ENCODE measurements around the gene IRAK3.

Gene IRAK3

GRCh38 chr12:66189486-66189843 lies 451 bp downstream of the IRAK3 start (continued):
- no peak for TF ChIP-seq BACH2 (CRISPR knock-in tag; IDR thresholded peaks at IDR 0.05; ENCODE audit: borderline replicate concordance)

DNA sequence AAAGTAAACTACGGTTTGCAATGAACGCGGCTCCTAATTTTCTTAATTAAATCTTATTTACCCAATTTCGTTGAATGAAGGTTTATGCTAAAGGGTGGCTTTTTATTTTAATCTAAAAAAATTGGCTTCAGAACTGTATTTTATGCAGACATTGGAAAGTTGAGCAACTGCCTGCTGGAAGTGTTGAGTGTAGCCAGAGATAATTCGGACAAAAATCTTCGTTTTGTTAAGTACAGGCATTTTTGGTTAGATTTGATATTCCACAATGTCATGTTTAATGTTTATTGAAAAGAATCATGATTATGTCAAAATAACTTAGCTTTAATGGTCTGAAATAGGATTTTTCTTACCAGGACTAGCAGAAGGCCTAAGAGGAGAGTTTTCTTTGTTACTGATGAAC lies 875 bp downstream of the IRAK3 start:
- TF ChIP-seq OSR1 (CRISPR knock-in tag; IDR thresholded peaks at IDR 0.05) (no peak), ESRRG (CRISPR knock-in tag; IDR thresholded peaks at IDR 0.05) (no peak), PPARA (CRISPR knock-in tag; IDR thresholded peaks at IDR 0.05; ENCODE audit: borderline replicate concordance) (no peak), BACH2 (CRISPR knock-in tag; IDR thresholded peaks at IDR 0.05; ENCODE audit: borderline replicate concordance) (no peak), ZNF565 (CRISPR knock-in tag; conservative IDR thresholded peaks at IDR 0.05; ENCODE audit: low read depth) (no peak), CSDC2 (CRISPR knock-in tag; IDR thresholded peaks at IDR 0.05) (no peak), ZNF8 (CRISPR knock-in tag; IDR thresholded peaks at IDR 0.05) (no peak)
- TF ChIP-seq, protein P1, sequence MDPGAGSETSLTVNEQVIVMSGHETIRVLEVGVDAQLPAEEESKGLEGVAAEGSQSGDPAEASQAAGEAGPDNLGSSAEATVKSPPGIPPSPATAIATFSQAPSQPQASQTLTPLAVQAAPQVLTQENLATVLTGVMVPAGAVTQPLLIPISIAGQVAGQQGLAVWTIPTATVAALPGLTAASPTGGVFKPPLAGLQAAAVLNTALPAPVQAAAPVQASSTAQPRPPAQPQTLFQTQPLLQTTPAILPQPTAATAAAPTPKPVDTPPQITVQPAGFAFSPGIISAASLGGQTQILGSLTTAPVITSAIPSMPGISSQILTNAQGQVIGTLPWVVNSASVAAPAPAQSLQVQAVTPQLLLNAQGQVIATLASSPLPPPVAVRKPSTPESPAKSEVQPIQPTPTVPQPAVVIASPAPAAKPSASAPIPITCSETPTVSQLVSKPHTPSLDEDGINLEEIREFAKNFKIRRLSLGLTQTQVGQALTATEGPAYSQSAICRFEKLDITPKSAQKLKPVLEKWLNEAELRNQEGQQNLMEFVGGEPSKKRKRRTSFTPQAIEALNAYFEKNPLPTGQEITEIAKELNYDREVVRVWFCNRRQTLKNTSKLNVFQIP (CRISPR knock-in tag; IDR thresholded peaks at IDR 0.05; ENCODE audit: borderline replicate concordance, low read depth), result no peak
- TF ChIP-seq, protein P2, sequence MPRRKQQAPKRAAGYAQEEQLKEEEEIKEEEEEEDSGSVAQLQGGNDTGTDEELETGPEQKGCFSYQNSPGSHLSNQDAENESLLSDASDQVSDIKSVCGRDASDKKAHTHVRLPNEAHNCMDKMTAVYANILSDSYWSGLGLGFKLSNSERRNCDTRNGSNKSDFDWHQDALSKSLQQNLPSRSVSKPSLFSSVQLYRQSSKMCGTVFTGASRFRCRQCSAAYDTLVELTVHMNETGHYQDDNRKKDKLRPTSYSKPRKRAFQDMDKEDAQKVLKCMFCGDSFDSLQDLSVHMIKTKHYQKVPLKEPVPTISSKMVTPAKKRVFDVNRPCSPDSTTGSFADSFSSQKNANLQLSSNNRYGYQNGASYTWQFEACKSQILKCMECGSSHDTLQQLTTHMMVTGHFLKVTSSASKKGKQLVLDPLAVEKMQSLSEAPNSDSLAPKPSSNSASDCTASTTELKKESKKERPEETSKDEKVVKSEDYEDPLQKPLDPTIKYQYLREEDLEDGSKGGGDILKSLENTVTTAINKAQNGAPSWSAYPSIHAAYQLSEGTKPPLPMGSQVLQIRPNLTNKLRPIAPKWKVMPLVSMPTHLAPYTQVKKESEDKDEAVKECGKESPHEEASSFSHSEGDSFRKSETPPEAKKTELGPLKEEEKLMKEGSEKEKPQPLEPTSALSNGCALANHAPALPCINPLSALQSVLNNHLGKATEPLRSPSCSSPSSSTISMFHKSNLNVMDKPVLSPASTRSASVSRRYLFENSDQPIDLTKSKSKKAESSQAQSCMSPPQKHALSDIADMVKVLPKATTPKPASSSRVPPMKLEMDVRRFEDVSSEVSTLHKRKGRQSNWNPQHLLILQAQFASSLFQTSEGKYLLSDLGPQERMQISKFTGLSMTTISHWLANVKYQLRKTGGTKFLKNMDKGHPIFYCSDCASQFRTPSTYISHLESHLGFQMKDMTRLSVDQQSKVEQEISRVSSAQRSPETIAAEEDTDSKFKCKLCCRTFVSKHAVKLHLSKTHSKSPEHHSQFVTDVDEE (CRISPR knock-in tag; IDR thresholded peaks at IDR 0.05), result no peak
- TF ChIP-seq, protein P3, sequence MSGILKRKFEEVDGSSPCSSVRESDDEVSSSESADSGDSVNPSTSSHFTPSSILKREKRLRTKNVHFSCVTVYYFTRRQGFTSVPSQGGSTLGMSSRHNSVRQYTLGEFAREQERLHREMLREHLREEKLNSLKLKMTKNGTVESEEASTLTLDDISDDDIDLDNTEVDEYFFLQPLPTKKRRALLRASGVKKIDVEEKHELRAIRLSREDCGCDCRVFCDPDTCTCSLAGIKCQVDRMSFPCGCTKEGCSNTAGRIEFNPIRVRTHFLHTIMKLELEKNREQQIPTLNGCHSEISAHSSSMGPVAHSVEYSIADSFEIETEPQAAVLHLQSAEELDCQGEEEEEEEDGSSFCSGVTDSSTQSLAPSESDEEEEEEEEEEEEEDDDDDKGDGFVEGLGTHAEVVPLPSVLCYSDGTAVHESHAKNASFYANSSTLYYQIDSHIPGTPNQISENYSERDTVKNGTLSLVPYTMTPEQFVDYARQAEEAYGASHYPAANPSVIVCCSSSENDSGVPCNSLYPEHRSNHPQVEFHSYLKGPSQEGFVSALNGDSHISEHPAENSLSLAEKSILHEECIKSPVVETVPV (CRISPR knock-in tag; IDR thresholded peaks at IDR 0.05), result no peak
- TF ChIP-seq, protein P4, sequence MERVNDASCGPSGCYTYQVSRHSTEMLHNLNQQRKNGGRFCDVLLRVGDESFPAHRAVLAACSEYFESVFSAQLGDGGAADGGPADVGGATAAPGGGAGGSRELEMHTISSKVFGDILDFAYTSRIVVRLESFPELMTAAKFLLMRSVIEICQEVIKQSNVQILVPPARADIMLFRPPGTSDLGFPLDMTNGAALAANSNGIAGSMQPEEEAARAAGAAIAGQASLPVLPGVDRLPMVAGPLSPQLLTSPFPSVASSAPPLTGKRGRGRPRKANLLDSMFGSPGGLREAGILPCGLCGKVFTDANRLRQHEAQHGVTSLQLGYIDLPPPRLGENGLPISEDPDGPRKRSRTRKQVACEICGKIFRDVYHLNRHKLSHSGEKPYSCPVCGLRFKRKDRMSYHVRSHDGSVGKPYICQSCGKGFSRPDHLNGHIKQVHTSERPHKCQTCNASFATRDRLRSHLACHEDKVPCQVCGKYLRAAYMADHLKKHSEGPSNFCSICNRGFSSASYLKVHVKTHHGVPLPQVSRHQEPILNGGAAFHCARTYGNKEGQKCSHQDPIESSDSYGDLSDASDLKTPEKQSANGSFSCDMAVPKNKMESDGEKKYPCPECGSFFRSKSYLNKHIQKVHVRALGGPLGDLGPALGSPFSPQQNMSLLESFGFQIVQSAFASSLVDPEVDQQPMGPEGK (CRISPR knock-in tag; IDR thresholded peaks at IDR 0.05; ENCODE audit: borderline replicate concordance), result no peak

DNA sequence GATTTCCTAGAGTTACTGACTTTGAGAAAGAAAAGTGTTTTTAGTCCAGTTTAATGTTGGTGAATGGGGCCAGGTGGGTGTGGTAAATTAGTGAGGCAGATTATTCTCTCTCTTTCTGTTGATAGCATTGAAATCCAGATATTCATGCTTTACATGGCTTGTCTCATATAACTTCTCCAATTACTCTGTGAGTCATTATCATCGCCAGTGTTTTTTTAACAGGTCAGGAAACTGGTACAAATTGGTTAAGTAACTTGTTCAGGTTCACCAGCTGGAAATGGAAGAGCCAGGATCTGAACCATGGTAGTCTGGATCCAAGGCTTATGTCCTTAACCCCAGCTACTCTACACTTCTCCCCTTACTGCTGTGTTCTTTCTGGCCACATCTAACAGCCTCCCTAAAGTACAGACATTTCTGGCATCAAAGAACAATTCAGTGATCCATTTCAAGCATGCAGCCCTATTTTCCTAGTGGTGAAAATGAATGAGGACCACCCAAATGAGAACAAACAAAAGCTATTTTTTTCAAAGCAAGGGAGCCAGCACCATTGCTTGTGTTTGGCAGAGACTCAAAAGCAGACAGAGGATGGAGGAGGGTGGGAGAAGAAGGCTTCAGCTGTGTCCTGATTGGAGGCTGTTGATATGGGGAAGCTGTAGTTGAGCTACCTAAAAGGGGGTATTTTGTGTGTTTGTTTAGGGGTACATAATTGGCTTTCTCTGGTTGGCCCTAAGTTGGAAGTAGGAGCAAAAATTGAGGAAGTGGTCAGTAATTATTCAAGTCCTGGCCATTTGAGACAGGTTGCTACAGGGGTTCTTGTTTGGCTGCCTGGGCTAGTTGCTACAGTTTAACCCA lies 1.7 kb downstream of the IRAK3 start:
- no peak for ATAC-seq

More for the DNA sequence above, 875 bp downstream of the IRAK3 start:
- ATAC-seq, result no peak

DNA sequence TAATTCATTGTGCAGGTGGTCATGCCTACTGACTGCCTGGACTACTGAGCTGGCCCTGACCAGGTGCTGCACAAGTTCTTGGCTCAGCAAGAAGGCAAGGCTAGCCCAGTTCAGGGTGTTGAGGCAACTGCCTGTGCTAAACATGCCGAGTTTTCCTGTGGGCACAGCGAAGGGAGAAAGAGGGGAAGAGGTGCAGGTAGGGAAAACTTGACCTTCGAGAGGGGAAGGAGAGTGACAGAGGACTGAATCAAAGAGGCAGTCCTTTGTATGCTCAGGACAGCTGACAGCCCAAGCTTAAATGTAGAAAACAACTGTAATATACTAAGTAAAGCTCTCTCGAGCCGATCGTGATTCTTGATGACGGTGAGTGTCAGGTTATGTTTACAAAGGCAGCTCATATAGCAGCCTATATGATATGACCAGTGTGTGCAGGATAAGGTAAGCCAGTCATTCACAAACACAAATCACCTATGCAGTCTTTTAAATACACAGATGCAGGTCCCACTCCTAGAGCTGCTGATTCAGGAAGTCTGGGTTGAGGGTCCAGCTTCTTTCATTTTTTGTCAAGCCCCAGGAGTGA lies 2.6 kb downstream of the IRAK3 start:
- no peak for TF ChIP-seq ZNF70 (CRISPR knock-in tag; IDR thresholded peaks at IDR 0.05)
- TF ChIP-seq PPARA (CRISPR knock-in tag; IDR thresholded peaks at IDR 0.05; ENCODE audit: borderline replicate concordance), result no peak
- no peak for TF ChIP-seq RARB (CRISPR knock-in tag; IDR thresholded peaks at IDR 0.05)
- no peak for TF ChIP-seq ZC3H10 (CRISPR knock-in tag; IDR thresholded peaks at IDR 0.05)
- TF ChIP-seq, protein P3 (CRISPR knock-in tag; IDR thresholded peaks at IDR 0.05), result no peak
- TF ChIP-seq, protein P5, sequence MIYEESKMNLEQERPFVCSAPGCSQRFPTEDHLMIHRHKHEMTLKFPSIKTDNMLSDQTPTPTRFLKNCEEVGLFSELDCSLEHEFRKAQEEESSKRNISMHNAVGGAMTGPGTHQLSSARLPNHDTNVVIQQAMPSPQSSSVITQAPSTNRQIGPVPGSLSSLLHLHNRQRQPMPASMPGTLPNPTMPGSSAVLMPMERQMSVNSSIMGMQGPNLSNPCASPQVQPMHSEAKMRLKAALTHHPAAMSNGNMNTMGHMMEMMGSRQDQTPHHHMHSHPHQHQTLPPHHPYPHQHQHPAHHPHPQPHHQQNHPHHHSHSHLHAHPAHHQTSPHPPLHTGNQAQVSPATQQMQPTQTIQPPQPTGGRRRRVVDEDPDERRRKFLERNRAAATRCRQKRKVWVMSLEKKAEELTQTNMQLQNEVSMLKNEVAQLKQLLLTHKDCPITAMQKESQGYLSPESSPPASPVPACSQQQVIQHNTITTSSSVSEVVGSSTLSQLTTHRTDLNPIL (CRISPR knock-in tag; IDR thresholded peaks at IDR 0.05; ENCODE audit: low read depth), result no peak
- no peak for TF ChIP-seq OSR1 (CRISPR knock-in tag; IDR thresholded peaks at IDR 0.05)
- no peak for TF ChIP-seq CSDC2 (CRISPR knock-in tag; IDR thresholded peaks at IDR 0.05)
- no peak for TF ChIP-seq TOX (CRISPR knock-in tag; IDR thresholded peaks at IDR 0.05; ENCODE audit: borderline replicate concordance)
- TF ChIP-seq, protein P4 (CRISPR knock-in tag; IDR thresholded peaks at IDR 0.05; ENCODE audit: borderline replicate concordance), result no peak
- TF ChIP-seq ZFP30 (CRISPR knock-in tag; IDR thresholded peaks at IDR 0.05), result no peak
- TF ChIP-seq ZNF8 (CRISPR knock-in tag; IDR thresholded peaks at IDR 0.05), result no peak
- TF ChIP-seq, protein P1 (CRISPR knock-in tag; IDR thresholded peaks at IDR 0.05; ENCODE audit: borderline replicate concordance, low read depth), result no peak
- no peak for TF ChIP-seq ZFP3 (CRISPR knock-in tag; IDR thresholded peaks at IDR 0.05)
- no peak for ATAC-seq

More for the DNA sequence above, 1.7 kb downstream of the IRAK3 start:
- TF ChIP-seq ZC3H10 (CRISPR knock-in tag; IDR thresholded peaks at IDR 0.05), result no peak
